Measurements from ENCODE around the gene RARS1. TPM values are rescaled to one million over a fixed set of nuclear protein-coding genes. Genes with fewer than 3 reads are reported as not detected.
A peak's percentile ranks its signal among the peaks of the same experiment; 100 is the strongest.

Gene RARS1
- total RNA-seq, 1 donor from 2014 or later = 56.6 TPM

DNA sequence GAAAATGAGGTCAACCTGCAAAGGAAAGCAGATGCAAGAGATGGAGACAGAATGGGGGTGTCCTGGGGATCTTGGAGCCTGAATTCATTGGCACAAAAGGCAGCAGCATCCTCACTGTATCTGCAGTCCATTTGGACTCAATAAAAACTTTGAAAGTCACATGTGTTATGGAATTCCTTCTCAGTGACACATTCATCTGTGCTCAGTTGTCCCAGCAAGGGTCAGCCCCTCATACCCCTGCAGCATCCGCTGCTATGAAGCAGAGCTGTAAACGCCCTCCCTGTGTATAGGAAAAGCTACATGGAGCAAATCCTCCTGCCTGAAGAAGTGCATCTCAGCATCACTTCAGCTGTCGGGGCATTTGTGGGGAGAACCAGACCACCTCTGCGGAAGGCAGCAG lies 14.5 kb upstream of the RARS1 start:
- Histone ChIP-seq H3K27me3 (no peaks in the 10 kb centered on the region), H3K4me1 (no peaks in the 10 kb centered on the region), H3K9me3 (no peaks in the 10 kb centered on the region), H3K4me3 (no peak overlapping the region), H3K36me3 (no peaks in the 10 kb centered on the region), H3K27ac (no peak overlapping the region)
- TF ChIP-seq, protein P1, sequence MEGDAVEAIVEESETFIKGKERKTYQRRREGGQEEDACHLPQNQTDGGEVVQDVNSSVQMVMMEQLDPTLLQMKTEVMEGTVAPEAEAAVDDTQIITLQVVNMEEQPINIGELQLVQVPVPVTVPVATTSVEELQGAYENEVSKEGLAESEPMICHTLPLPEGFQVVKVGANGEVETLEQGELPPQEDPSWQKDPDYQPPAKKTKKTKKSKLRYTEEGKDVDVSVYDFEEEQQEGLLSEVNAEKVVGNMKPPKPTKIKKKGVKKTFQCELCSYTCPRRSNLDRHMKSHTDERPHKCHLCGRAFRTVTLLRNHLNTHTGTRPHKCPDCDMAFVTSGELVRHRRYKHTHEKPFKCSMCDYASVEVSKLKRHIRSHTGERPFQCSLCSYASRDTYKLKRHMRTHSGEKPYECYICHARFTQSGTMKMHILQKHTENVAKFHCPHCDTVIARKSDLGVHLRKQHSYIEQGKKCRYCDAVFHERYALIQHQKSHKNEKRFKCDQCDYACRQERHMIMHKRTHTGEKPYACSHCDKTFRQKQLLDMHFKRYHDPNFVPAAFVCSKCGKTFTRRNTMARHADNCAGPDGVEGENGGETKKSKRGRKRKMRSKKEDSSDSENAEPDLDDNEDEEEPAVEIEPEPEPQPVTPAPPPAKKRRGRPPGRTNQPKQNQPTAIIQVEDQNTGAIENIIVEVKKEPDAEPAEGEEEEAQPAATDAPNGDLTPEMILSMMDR (IDR thresholded peaks at IDR 0.05) = no peak
- DNase-seq (no peak), ATAC-seq (no peak)
- intact Hi-C loops (cut with DNase I) = no loop called here

DNA sequence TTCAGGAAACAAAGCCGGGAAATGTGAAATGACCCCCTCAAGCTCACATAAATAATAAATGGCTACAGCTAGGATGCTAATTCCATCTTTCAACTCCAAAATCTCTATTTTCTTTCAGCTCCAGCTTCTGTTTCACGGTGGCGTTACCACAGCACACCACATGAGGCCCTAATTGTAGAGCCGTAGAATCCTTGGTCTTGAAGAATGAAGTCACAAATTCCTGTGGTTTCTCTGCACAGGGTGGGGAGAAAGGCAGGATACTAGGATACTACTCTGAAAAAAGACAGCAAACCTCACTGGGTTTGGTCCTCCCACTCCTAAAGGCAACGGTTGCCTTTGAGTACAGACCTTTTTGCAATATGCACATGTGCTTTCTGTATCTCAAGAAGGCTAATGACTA lies 13.9 kb upstream of the RARS1 start:
- H3K4me3 ChIP-seq = no peak overlapping the region
- no peaks in the 10 kb centered on the region for H3K27me3 ChIP-seq
- no peaks in the 10 kb centered on the region for H3K9me3 ChIP-seq
- H3K36me3 ChIP-seq = no peaks in the 10 kb centered on the region
- intact Hi-C loops (cut with DNase I) = no loop called here
- ATAC-seq = peak; percentile 29
- TF ChIP-seq, protein P1 (IDR thresholded peaks at IDR 0.05) = no peak
- no peaks in the 10 kb centered on the region for H3K4me1 ChIP-seq
- no peak for DNase-seq
- no peak overlapping the region for H3K27ac ChIP-seq

DNA sequence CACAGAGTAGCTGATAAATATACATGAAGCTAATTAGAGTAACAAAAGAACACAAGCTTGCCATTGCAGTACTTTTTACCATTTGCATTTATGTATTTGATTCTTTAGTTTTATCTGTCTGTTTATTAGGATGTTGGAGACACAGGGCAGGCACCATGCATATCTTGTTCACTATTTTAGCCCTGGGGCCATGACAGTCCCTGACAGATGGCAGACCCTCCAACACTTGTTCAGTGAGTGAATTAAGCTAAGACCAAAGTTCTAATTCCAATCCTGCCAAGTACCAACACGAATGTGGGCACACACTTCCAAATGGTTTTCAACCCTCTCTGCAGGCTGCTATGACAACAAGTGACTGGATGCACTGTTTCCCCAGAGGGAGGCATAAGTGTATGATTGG lies 12.0 kb upstream of the RARS1 start:
- DNase-seq = no peak
- Histone ChIP-seq H3K36me3 (no peaks in the 10 kb centered on the region), H3K27me3 (no peaks in the 10 kb centered on the region), H3K4me1 (no peaks in the 10 kb centered on the region), H3K4me3 (no peak overlapping the region), H3K9me3 (no peaks in the 10 kb centered on the region), H3K27ac (no peak overlapping the region)
- TF ChIP-seq, protein P1 (IDR thresholded peaks at IDR 0.05) = no peak
- ATAC-seq = no peak
- intact Hi-C loops (cut with DNase I) = no loop called here

DNA sequence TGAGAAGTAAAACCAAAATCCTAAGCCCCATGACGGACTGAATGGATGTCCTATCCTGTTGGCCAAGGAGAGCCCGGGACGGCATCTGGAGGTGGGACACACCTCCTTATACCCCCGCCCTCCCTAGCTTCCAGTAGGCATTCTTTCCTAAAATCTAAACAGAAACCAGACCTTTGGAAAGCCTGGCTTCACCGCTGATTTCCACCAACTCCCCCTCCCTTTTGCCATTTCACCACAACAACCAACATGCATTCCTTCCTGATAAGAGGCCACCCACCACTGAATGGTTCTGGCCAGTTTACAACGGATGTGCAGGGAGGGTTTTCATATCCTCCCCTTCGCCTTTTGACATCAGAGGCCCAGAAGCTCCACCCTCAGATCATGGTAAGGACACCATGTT lies 9.2 kb upstream of the RARS1 start:
- no peak overlapping the region for H3K27ac ChIP-seq
- no peak for DNase-seq
- no peaks in the 10 kb centered on the region for H3K9me3 ChIP-seq
- no peaks in the 10 kb centered on the region for H3K27me3 ChIP-seq
- no peak overlapping the region for H3K4me3 ChIP-seq
- intact Hi-C loops (cut with DNase I) = no loop called here
- no peak for ATAC-seq
- no peaks in the 10 kb centered on the region for H3K4me1 ChIP-seq
- TF ChIP-seq, protein P1 (IDR thresholded peaks at IDR 0.05) = no peak
- no peaks in the 10 kb centered on the region for H3K36me3 ChIP-seq

- TF ChIP-seq, protein P1 (IDR thresholded peaks at IDR 0.05) = no peak
- H3K27me3 ChIP-seq = no peaks in the 10 kb centered on the region
- H3K4me1 ChIP-seq = no peaks in the 10 kb centered on the region
- H3K4me3 ChIP-seq = no peak overlapping the region
- no peaks in the 10 kb centered on the region for H3K36me3 ChIP-seq
- H3K9me3 ChIP-seq = no peaks in the 10 kb centered on the region
- DNase-seq = no peak
- intact Hi-C loops (cut with DNase I) = no loop called here
- no peak for ATAC-seq
- no peak overlapping the region for H3K27ac ChIP-seq
These were observed 7.1 kb upstream of the RARS1 start for GRCh38 chr5:168479166-168479565.

DNA sequence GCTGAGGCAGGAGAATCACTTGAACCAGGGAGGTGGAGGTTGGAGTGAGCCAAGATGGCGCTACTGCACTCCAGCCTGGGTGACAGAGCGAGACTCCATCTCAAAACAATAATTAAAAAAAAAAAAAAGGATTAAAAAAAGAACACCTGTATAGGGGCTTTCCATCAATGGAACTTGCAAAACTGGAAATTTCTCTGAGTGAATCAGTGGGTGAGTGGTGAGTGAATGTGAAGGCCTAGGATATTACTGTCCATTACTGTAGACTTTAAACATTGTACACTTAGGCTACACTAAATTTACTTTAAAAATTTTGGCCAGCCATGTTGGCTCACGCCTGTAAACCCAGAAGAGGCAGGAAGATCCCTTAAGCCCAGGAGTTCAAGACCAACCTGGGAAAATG lies 5.7 kb upstream of the RARS1 start:
- ATAC-seq (no peak), DNase-seq (no peak)
- Histone ChIP-seq H3K4me3 (no peak overlapping the region), H3K36me3 (no peaks in the 10 kb centered on the region), H3K9me3 (no peaks in the 10 kb centered on the region), H3K4me1 (no peaks in the 10 kb centered on the region), H3K27me3 (no peaks in the 10 kb centered on the region), H3K27ac (no peak overlapping the region)
- TF ChIP-seq, protein P1 (IDR thresholded peaks at IDR 0.05) = no peak
- intact Hi-C loops (cut with DNase I) = no loop called here

Measured in upper lobe of right lung (tissue), 1 donor.